Measurements from ENCODE around the gene ERAL1.

DNA sequence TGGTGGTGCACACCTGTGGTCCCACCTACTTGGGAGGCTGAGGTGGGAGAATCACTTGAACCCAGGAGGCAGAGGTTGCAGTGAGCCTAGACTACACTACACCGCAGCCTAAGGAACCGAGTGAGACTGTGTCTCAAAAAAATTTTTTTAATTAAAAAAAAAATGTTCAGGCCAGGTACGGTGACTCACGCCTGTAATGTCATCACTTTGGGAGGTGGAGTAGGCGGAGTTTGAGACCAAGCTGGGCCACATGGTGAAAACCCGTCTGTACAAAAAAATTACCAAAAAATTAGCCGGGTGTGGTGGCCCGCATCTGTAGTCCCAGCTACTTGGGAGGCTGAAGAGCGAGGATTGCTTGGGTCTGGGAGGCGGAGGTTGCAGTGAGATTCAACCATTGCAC, 8.6 kb upstream of the ERAL1 start:
- no peak for TF ChIP-seq EZH2 (IDR thresholded peaks at IDR 0.05; ENCODE audit: borderline replicate concordance, insufficient read depth, low read depth, low read length, poor library complexity, severe bottlenecking)
- TF ChIP-seq, protein P1, sequence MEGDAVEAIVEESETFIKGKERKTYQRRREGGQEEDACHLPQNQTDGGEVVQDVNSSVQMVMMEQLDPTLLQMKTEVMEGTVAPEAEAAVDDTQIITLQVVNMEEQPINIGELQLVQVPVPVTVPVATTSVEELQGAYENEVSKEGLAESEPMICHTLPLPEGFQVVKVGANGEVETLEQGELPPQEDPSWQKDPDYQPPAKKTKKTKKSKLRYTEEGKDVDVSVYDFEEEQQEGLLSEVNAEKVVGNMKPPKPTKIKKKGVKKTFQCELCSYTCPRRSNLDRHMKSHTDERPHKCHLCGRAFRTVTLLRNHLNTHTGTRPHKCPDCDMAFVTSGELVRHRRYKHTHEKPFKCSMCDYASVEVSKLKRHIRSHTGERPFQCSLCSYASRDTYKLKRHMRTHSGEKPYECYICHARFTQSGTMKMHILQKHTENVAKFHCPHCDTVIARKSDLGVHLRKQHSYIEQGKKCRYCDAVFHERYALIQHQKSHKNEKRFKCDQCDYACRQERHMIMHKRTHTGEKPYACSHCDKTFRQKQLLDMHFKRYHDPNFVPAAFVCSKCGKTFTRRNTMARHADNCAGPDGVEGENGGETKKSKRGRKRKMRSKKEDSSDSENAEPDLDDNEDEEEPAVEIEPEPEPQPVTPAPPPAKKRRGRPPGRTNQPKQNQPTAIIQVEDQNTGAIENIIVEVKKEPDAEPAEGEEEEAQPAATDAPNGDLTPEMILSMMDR (IDR thresholded peaks at IDR 0.05): no peak
